Erythroblast (primary cell): Measurements from ENCODE around the gene RNF39.
"Not testable (repeated sequence)": the region's sequence is repeated elsewhere in the genome, so short reads cannot be mapped to it uniquely, and the experiment has no call there.

ENCODE experiments used
- DNase-seq, 2 experiments: peaks; one replicate each; lab custom pipeline; 2025; lab: John Stamatoyannopoulos, UW
- GATA1 ChIP-seq: IDR thresholded peaks from 2 replicates; pipeline ENCODE4 v1.6.1; 2011; ENCODE audit warnings: low read depth, mild to moderate bottlenecking, control low read depth, low read length, moderate library complexity
- POLR2A ChIP-seq: IDR thresholded peaks from 2 replicates; pipeline ENCODE4 v1.6.1; 2011; ENCODE audit warnings: mild to moderate bottlenecking, low read length

Gene RNF39, protein sequence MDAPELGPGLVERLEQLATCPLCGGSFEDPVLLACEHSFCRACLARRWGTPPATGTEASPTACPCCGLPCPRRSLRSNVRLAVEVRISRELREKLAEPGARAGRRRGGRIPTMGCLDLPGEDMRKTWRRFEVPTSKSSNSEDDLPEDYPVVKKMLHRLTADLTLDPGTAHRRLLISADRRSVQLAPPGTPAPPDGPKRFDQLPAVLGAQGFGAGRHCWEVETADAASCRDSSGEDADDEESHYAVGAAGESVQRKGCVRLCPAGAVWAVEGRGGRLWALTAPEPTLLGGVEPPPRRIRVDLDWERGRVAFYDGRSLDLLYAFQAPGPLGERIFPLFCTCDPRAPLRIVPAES

DNA sequence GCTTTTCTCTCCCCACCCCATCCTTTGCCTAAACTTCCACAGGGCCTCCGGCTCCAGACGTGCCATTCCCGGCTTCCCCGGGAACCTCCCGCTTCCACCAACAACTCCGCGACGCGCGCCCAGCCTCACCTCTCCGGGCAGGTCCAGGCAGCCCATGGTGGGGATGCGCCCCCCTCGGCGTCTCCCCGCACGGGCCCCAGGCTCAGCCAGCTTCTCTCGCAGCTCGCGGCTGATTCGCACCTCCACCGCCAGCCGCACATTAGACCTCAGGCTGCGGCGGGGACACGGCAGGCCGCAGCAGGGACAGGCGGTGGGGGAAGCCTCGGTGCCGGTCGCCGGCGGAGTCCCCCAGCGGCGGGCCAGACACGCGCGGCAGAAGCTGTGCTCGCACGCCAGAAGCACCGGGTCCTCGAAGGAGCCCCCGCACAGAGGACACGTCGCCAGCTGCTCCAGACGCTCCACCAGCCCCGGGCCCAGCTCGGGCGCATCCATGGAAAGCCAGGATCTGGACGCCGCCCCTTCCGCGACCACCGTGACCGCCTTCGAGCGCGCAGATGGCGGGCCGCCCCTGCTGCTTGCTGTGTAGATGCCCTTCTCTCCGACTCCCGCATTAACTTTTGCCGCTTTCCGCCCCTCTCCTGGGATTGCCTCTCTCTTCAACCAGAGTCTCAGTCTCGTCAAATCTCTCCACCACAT, at the start of gene RNF39:
Gene RNF39, minus strand, starts transcription at position 676 of the 696 bp plus-strand sequence. Its CDS starts 184 bp downstream, at position 492.
- no peak for DNase-seq
- TF ChIP-seq POLR2A: no peak

DNA sequence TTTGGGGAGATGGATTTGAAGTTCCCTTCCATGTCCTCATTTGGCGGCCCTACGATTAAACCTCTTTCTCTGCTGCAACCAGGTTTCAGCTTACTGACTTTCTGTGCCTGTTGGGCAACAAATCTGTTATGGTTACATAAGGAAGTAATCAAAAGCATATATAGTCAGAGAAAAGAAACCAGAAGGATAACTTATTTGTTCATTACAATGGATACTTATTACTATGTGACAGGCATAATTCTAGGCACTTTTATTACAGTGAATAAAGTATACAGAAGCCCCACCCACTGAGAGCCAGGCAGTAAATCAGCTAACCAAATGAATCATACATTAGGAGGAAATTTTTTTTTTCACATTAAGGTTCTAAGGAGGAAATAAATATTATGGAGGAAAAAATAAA, 46.9 kb upstream of the RNF39 start:
- TF ChIP-seq GATA1 (no peak), POLR2A (no peak)
- no peak for DNase-seq

DNA sequence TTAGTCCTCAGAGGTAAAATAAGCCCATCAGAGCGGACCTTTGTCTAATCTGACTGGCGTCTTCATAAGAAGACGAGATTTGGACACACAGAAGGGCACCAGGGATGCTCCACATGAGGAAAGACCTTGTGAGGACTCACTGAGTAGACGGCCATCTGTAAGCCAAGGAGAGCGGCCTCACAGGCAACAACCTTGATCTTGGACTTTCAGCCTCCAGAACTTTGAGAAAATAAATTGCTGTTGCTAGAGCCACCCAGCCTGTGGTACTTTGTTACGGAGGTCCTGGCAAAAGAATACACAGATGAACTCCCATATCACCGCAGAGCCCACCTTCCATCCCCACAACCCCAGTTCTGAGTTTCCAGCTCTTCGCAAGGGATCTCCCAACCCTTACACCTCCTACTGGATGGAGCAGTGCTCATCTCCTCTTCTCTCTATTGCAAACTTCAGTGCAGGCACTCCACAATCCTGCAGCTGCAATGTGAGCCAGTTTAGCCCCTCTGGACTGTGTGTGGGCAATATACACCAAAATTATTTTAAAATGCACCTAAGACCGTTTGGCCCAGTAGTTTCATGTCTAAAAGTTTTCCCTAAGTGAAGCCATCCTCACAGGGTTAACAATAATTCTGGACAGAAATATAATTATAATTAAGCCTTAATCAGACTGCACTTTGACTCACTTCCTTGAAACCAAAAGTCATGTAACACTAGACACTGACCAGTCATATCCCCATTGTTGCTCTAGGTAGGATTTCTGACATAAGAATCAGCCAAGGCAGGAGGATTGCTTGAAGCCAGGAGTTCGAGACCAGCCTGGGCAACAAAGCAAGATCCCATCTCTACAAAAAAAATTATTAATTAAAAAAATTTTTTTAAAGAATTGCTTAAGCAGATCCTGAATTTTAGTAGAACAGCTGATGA, 46.1 kb upstream of the RNF39 start:
- DNase-seq: no peak
- TF ChIP-seq GATA1: no peak
- no peak for TF ChIP-seq POLR2A

DNA sequence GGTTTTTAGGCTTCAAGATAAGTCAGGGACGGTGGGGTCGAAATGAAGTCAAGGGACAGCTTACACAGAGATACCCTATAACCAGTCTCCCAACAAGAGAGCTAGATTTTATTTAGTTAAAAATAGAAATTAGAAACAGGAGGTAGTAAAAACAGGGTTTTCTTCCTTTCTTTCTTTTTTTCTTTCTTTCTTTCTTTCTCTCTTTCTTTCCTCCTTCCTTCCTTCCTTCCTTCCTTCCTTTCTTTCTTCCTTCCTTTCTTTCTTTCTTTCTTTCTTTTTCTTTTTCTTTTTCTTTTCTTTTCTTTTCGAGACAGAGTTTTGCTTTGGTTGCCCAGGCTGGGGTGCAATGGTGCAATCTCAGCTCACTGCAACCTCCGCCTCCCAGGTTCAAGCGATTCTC, 43.1 kb upstream of the RNF39 start:
- not testable (repeated sequence) for DNase-seq

DNA sequence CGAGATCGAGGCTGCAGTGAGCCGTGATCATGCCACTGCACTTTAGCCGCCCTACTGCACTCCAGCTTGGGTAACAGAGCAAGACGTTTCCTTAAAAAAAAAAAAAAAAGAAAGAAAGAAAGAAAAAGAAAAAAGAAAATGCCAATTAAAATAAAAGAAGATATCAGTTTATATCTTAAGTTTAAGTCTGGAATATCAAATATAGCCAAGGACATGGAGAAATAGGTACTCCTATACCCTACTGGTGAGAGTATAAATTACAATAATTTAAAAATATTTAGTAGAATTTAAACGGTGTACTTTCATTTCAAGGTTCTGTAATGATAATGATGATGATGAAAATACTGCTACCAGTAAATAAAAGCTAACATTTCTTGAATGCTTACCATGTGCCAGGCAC, 41.2 kb upstream of the RNF39 start:
- DNase-seq: no peak
- TF ChIP-seq POLR2A: no peak
- no peak for TF ChIP-seq GATA1

DNA sequence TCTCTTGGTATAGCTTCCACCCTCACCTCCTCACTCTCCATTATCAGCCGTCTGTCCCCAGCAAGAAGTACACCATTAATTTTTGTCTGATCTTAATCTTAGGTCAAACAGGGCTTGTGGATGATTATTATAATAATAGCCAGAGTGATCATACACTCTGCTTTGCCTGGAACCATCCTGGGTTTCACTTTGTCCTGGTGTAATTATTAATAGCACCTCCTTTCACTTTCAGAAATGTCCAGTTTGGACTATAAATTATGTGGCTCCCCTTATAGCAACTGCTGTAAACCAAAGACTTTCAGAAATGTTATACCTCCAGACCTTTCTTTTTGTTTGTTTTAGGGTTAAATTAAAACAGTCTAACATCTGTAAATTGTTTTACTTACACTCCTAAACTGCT, 38.3 kb upstream of the RNF39 start:
- TF ChIP-seq GATA1: no peak
- no peak for TF ChIP-seq POLR2A
- DNase-seq: no peak

DNA sequence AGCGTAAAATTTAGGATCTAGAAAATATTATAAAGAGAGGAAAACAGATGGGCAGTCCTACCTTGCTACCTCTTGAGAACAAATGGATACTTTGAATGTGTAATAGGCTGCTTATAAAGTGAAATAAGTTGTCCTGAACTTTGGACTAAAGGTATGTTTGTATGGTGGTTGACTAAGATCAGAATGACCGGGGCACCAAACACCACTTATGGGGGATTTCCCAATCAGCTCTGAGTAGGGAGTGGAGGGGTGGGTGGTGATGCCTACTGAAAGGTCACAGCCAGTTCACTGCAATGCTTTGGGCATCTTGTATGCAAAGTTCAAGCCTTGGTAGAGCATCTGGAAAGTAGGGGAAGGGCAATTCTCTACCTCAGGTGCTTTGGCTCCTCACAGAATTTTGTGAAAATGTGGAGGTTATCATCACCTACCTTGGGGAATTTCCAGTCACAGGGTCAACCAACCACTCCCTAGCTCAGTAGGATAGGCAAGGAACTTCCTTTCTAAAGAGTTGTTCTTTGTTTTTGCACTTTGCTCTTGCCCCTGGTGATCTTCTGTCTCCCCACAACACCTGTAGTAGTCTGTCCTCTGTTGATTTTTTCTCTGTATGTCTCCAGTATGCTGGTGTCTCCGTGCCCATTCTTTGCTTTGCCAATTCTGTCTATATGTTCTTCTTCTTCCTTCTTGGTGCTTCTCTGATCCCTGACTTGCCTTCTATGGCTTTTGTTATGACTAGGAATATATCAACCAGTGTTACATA, 37.6 kb upstream of the RNF39 start, which contains the start of gene TRIM31:
Gene TRIM31, minus strand, starts transcription at position 88 of the 757 bp plus-strand sequence. CDS start 285 bp downstream, outside the sequence.
- no peak for DNase-seq
- no peak for TF ChIP-seq GATA1
- TF ChIP-seq POLR2A: no peak

DNA sequence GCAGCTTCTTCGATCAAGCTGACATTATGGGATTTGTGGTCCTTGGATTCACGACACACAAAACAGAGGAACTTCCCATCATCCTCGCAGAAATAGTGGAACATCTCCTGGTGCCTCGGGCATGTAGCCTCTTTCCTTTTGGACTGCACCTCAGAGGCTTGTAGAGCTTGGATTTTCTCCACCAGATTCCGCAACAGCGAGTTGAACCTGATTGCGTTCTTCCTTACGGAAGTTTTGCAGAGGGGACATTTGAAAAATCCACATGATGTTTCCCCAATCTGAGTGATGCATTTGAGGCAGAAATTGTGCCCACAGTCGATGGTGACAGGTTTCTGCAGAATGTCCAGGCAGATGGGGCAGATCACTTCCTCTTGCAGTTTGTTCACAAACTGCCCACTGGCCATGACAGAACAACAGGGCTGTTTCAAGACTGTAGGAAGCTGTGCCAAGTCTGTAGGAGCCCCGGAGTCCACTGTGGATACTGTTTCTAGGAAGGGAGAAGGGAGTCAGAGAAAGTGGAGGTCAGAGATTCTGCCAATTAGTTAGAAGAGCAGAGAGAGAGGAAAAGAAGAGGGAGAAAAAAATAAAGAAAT, 36.9 kb upstream of the RNF39 start:
- no peak for DNase-seq
- TF ChIP-seq POLR2A (no peak), GATA1 (no peak)

DNA sequence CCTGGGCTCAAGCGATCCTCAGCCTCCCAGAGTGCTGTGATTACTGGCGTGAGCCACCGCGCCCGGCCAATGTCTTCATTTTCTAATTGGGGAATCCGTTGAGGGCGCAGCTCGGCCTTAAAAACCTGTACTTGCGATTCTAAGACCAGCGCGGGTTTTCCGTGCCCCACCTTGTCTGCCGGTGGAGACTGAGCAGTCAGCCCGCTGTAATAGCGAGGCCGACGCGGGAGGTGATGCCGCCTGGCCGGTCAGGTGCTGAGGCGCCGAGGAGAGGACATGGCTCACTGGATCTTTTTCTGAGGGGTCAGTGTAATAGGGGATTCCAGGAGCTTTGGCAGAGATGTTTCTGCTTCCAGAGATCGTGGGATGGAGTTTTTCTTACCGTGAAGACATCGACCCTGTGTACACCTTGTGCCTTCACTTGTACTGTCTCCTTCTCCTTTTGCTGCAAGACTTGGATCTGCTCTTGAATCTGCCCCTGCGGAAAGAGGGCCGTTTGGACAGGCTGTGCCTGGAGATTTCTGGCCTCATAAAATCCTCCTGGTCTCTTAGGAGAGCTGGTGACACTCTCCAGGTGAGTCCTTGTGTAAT, 35.8 kb upstream of the RNF39 start:
- DNase-seq: no peak
- TF ChIP-seq GATA1 (no peak), POLR2A (no peak)

DNA sequence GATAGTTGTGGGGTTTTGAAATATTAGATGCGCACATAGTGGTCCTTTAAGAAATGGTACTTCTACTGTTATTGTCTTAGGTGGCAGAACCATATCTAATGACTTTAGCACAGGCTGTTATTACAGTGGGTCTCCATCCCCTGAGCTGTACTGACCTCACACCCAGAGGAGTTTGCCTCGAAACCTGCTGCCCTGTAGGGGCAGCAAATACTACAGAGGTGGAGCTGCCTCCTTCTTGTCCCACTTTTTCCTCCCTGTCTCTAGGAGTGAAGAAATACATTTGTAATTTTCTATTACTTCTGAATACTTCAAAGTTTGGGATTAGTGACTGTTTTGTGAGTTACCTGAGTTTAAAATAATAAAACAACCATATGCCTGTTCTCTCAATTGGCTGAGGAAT, 29.1 kb upstream of the RNF39 start:
- TF ChIP-seq POLR2A (no peak), GATA1 (no peak)
- no peak for DNase-seq

DNA sequence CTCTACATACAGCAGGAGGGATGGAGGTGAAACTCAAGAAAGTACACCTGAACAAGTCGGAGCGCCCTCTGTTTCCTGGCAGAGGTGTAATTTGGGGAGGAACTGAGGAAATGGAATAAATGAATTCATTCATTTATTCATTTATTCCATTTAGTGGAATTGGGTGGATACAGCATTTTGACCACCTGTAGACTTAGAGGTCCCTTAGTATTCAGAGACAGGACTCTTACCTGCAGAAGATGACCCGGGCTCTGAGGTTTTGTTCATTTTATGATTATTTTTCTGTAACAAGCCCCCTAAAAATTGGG, 28.3 kb upstream of the RNF39 start:
- no peak for DNase-seq

DNA sequence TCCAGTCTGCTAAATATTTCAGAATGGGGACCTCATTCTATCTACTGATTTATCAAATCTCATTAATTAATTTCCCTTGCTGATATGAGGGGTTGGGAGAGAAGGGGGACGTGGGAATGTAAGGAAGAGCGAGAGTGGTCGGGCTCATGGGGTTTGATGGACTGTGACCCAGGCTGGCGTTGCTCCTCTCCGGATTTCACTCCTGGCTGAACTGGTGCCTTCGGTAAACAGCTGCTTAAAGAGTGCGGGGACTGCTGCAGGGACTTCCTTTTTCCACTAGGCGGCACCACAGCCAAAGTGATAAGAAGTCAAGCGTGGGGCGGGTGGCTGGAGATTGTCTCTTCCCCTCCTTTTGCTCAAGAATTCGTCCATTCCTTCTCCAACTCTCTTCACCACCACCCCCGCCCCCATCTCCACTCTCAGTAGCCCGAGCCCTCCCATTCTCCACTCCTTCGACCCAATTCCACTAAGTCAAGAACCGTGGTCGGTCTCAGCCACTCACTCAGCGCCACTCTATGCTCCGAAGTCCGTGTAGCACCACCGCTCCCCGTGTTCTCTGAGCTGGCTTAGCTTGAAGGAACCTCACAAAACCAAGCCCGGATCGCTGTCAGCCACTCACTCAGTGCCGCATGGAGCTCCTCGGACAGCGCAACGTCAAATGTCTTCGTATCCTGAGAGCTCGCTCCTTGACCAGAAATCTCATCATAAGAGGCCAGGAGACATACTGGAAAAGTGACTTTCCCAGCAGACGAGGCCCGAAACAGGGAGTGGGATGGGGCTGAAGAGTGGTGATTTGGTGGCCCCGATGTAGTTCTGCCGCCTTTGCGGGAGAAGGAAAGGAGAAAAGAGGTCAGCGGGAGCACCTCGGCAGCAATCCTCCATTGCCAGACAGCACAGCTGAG, 27.7 kb upstream of the RNF39 start:
- TF ChIP-seq GATA1 (no peak), POLR2A (no peak)
- peak; percentile 89 to 93 for DNase-seq

More for the DNA sequence above, 28.3 kb upstream of the RNF39 start:
- no peak for TF ChIP-seq GATA1
- TF ChIP-seq POLR2A: no peak
